IPS-20b (cell line): ENCODE data around the gene C4orf54.

Experiments
- H3K27ac ChIP-seq: one replicate; pipeline ENCODE4 v1.5.1; 2013; ENCODE audit warnings: low read length
- H3K27me3 ChIP-seq: 2 replicates; pipeline ENCODE4 v1.6.1; 2013; ENCODE audit warnings: mild to moderate bottlenecking, low read length, inconsistent platforms; ENCODE audit not compliant: insufficient read depth
- H3K36me3 ChIP-seq: 2 replicates; pipeline ENCODE4 v1.6.1; 2013; ENCODE audit warnings: low read depth, mild to moderate bottlenecking, inconsistent platforms, low read length, moderate library complexity; ENCODE audit not compliant: insufficient read depth
- H3K4me1 ChIP-seq: 2 replicates; pipeline ENCODE4 v1.6.1; 2013; ENCODE audit warnings: mild to moderate bottlenecking, control low read depth, inconsistent platforms, low read length, moderate library complexity; ENCODE audit not compliant: insufficient read depth
- H3K4me3 ChIP-seq: 2 replicates; pipeline ENCODE4 v1.5.1; 2013; ENCODE audit warnings: mild to moderate bottlenecking, low read length, inconsistent platforms
- H3K9ac ChIP-seq: 2 replicates; pipeline ENCODE4 v1.6.1; 2013; ENCODE audit warnings: low read depth, mild to moderate bottlenecking, inconsistent platforms, low read length, moderate library complexity
- H3K9me3 ChIP-seq: 2 replicates; pipeline ENCODE4 v1.6.1; 2013; ENCODE audit warnings: mild to moderate bottlenecking, low read depth, low read length, inconsistent platforms; ENCODE audit not compliant: insufficient read depth

The C4orf54 gene

GRCh38 chr4:99670409-99671073 is 12.9 kb upstream of the C4orf54 start:
- Histone ChIP-seq H3K9ac (no peak overlapping the region), H3K4me1 (no peaks in the 10 kb centered on the region), H3K27me3 (no peaks in the 10 kb centered on the region)

GRCh38 chr4:99669084-99669483 is 11.5 kb upstream of the C4orf54 start:
- H3K36me3 ChIP-seq: no peaks in the 10 kb centered on the region
- no peak overlapping the region for H3K4me3 ChIP-seq
- peaks cover 20% of the 10 kb centered on the region; the same call in 1 of the 2 replicates for H3K9me3 ChIP-seq
- no peaks in the 10 kb centered on the region for H3K27me3 ChIP-seq
- no peak overlapping the region for H3K27ac ChIP-seq
- no peaks in the 10 kb centered on the region for H3K4me1 ChIP-seq
- no peak overlapping the region for H3K9ac ChIP-seq

More at GRCh38 chr4:99670409-99671073, 12.9 kb upstream of the C4orf54 start:
- no peak overlapping the region for H3K27ac ChIP-seq
- no peak overlapping the region for H3K4me3 ChIP-seq
- peaks cover 20% of the 10 kb centered on the region; the same call in 1 of the 2 replicates for H3K9me3 ChIP-seq
- H3K36me3 ChIP-seq: no peaks in the 10 kb centered on the region

GRCh38 chr4:99668472-99668871 is 10.8 kb upstream of the C4orf54 start:
- Histone ChIP-seq H3K4me1 (no peaks in the 10 kb centered on the region), H3K36me3 (no peaks in the 10 kb centered on the region), H3K27ac (no peak overlapping the region), H3K4me3 (no peak overlapping the region), H3K27me3 (no peaks in the 10 kb centered on the region), H3K9ac (no peak overlapping the region), H3K9me3 (peaks cover 18% of the 10 kb centered on the region; the same call in 1 of the 2 replicates)

- no peak overlapping the region for H3K9ac ChIP-seq
- no peaks in the 10 kb centered on the region for H3K36me3 ChIP-seq
- no peaks in the 10 kb centered on the region for H3K27me3 ChIP-seq
- H3K4me1 ChIP-seq: no peaks in the 10 kb centered on the region
- H3K9me3 ChIP-seq: no peaks in the 10 kb centered on the region
- H3K27ac ChIP-seq: no peak overlapping the region
- H3K4me3 ChIP-seq: no peak overlapping the region
These were observed 8.4 kb upstream of the C4orf54 start for GRCh38 chr4:99665983-99666382.

GRCh38 chr4:99664716-99665115 is 7.1 kb upstream of the C4orf54 start:
- Histone ChIP-seq H3K9ac (no peak overlapping the region), H3K27ac (no peak overlapping the region), H3K9me3 (no peaks in the 10 kb centered on the region), H3K4me3 (no peak overlapping the region), H3K27me3 (no peaks in the 10 kb centered on the region), H3K36me3 (no peaks in the 10 kb centered on the region), H3K4me1 (no peaks in the 10 kb centered on the region)

- Histone ChIP-seq H3K27ac (no peak overlapping the region), H3K4me1 (no peaks in the 10 kb centered on the region), H3K4me3 (no peak overlapping the region), H3K9ac (no peak overlapping the region), H3K9me3 (no peaks in the 10 kb centered on the region), H3K27me3 (no peaks in the 10 kb centered on the region), H3K36me3 (no peaks in the 10 kb centered on the region)
These were observed 4.3 kb upstream of the C4orf54 start for GRCh38 chr4:99661907-99662306.

GRCh38 chr4:99658666-99659065 is 1.0 kb upstream of the C4orf54 start:
- Histone ChIP-seq H3K4me3 (no peak overlapping the region), H3K27me3 (no peaks in the 10 kb centered on the region), H3K36me3 (no peaks in the 10 kb centered on the region), H3K9ac (no peak overlapping the region), H3K9me3 (no peaks in the 10 kb centered on the region), H3K27ac (no peak overlapping the region), H3K4me1 (no peaks in the 10 kb centered on the region)

GRCh38 chr4:99655308-99656081 is 2.1 kb downstream of the C4orf54 start:
- Histone ChIP-seq H3K4me1 (no peaks in the 10 kb centered on the region), H3K9me3 (no peaks in the 10 kb centered on the region), H3K4me3 (no peak overlapping the region), H3K27ac (no peak overlapping the region), H3K36me3 (no peaks in the 10 kb centered on the region), H3K27me3 (no peaks in the 10 kb centered on the region; the same call in 1 of the 2 replicates), H3K9ac (no peak overlapping the region)

GRCh38 chr4:99654361-99654761 is 3.3 kb downstream of the C4orf54 start:
- no peak overlapping the region for H3K4me3 ChIP-seq
- H3K27ac ChIP-seq: no peak overlapping the region
- no peaks in the 10 kb centered on the region for H3K4me1 ChIP-seq

GRCh38 chr4:99653916-99654315 is 3.7 kb downstream of the C4orf54 start:
- H3K9ac ChIP-seq: no peak overlapping the region

More at GRCh38 chr4:99654361-99654761, 3.3 kb downstream of the C4orf54 start:
- H3K27me3 ChIP-seq: no peaks in the 10 kb centered on the region; the same call in 1 of the 2 replicates
- H3K36me3 ChIP-seq: no peaks in the 10 kb centered on the region
- H3K9ac ChIP-seq: no peak overlapping the region
- H3K9me3 ChIP-seq: no peaks in the 10 kb centered on the region

GRCh38 chr4:99652596-99653436 is 4.8 kb downstream of the C4orf54 start:
- no peak overlapping the region for H3K4me3 ChIP-seq
- no peaks in the 10 kb centered on the region; the same call in none of the 2 replicates for H3K27me3 ChIP-seq
- no peaks in the 10 kb centered on the region for H3K36me3 ChIP-seq
- H3K27ac ChIP-seq: no peak overlapping the region
- H3K9me3 ChIP-seq: no peaks in the 10 kb centered on the region
- H3K9ac ChIP-seq: no peak overlapping the region
- H3K4me1 ChIP-seq: no peaks in the 10 kb centered on the region

More at GRCh38 chr4:99653916-99654315, 3.7 kb downstream of the C4orf54 start:
- H3K4me1 ChIP-seq: no peaks in the 10 kb centered on the region
- no peak overlapping the region for H3K4me3 ChIP-seq
- no peaks in the 10 kb centered on the region for H3K36me3 ChIP-seq
- no peaks in the 10 kb centered on the region; the same call in 1 of the 2 replicates for H3K27me3 ChIP-seq
- no peaks in the 10 kb centered on the region for H3K9me3 ChIP-seq
- H3K27ac ChIP-seq: no peak overlapping the region
